ENCODE data around the gene DNAJC11.

Gene DNAJC11

GRCh38 chr1:6614929-6615785, 86.5 kb downstream of the DNAJC11 start:
- Histone ChIP-seq H3K27ac (peak overlapping the region in 10 of 11 experiments; percentile 14 to 65 (median 54); a peak in 17 of 22 replicates), H3K9ac (peak overlapping the region; percentile 73 to 96 (median 82)), H3K4me2 (peak overlapping the region; percentile 80 to 100 (median 96)), H3K4me3 (peak overlapping the region; percentile 93 to 99 (median 98)), H3K4me1 (peaks cover 16 to 26% (median 20%) of the 10 kb centered on the region in 10 experiments), H3K36me3 (peaks cover 32 to 38% (median 36%) of the 10 kb centered on the region in 11 experiments), H3K27me3 (peaks cover 0 to 19% (median 13%) of the 10 kb centered on the region in 11 experiments; a peak in 10 of 22 replicates), H4K20me1 (peaks cover 29 to 51% (median 50%) of the 10 kb centered on the region in 11 experiments), H3K9me3 (replicated peaks in 1 of 11) (no peaks in the 10 kb centered on the region)
- TF ChIP-seq Cebpa-rat (IDR thresholded peaks at IDR 0.05): no peak

GRCh38 chr1:6614019-6614928, 87.3 kb downstream of the DNAJC11 start:
- Histone ChIP-seq H3K36me3 (peaks cover 23 to 29% (median 27%) of the 10 kb centered on the region in 11 experiments), H3K4me2 (peak overlapping the region; percentile 46 to 86 (median 75)), H3K27ac (peak overlapping the region; percentile 46 to 84 (median 76); a peak in 20 of 22 replicates), H3K27me3 (peaks cover 0 to 19% (median 13%) of the 10 kb centered on the region in 11 experiments; a peak in 10 of 22 replicates), H3K9me3 (replicated peaks in 1 of 11) (no peaks in the 10 kb centered on the region), H3K9ac (peak overlapping the region; percentile 79 to 96 (median 87)), H3K4me1 (peaks cover 16 to 26% (median 20%) of the 10 kb centered on the region in 10 experiments), H3K4me3 (peak overlapping the region; percentile 93 to 99 (median 98)), H4K20me1 (peaks cover 23 to 43% (median 42%) of the 10 kb centered on the region in 11 experiments)
- no peak for TF ChIP-seq Cebpa-rat (IDR thresholded peaks at IDR 0.05)

- Histone ChIP-seq H3K27me3 (peaks cover 0 to 19% (median 13%) of the 10 kb centered on the region in 11 experiments; a peak in 10 of 22 replicates), H3K4me3 (peak within 1 kb of the TSS; percentile 93 to 99 (median 98)), H4K20me1 (peaks cover 21 to 35% (median 34%) of the 10 kb centered on the region in 11 experiments), H3K4me1 (peaks cover 16 to 26% (median 20%) of the 10 kb centered on the region in 10 experiments), H3K9ac (peak within 1 kb of the TSS; percentile 81 to 96 (median 87)), H3K9me3 (replicated peaks in 1 of 11) (no peaks in the 10 kb centered on the region), H3K27ac (peak within 1 kb of the TSS; percentile 66 to 84 (median 78)), H3K36me3 (peaks cover 16 to 21% (median 20%) of the 10 kb centered on the region in 11 experiments), H3K4me2 (peak within 1 kb of the TSS; percentile 91 to 99 (median 97))
- no peak for TF ChIP-seq Cebpa-rat (IDR thresholded peaks at IDR 0.05)
These were observed 88.1 kb downstream of the DNAJC11 start, which contains the start of gene PHF13 for GRCh38 chr1:6613361-6614018. PHF13 (plus strand) TSS chr1:6613731; CDS start chr1:6614067, 336 bp downstream.

DNA sequence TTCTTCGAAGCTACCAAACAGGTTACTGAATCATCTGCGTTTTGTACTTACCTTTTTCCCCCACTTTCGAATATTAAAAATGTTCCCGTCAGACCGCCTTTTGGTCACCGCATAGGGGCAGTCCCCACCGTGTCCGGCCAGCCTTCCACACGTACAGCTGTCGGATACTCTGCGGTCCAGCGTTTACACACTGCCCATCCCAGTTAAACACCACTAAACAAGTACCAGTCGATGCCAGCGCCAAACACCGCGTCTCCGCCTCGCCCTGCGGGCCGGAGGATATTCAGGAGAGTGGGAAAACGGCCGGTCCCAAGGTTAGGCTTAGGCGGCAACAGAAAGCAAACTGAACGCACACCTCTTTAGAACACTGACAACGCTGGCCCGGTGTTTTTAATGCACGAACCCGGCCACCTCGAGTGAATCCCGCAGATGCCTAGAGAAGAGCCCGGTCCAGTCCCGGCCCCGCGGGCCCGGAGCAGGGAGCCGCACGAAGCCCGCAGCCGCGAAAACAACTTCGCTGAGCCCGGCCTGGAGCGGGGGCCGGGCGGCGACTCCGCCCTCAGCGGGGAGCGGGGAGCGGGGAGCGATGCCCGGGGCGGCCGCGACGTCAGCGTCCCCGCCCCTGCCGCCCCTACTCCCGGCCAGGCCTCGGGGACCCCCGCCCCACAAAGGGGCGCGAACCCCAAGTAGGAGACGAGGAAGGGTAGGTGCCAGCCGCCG, 88.8 kb downstream of the DNAJC11 start:
- H3K9me3 ChIP-seq (replicated peaks in 1 of 11): no peaks in the 10 kb centered on the region
- no peak for TF ChIP-seq Cebpa-rat (IDR thresholded peaks at IDR 0.05)
- peak overlapping the region; percentile 74 to 87 (median 83) for H3K9ac ChIP-seq
- peaks cover 16 to 26% (median 20%) of the 10 kb centered on the region in 10 experiments for H3K4me1 ChIP-seq
- peaks cover 14 to 28% (median 27%) of the 10 kb centered on the region in 11 experiments for H4K20me1 ChIP-seq
- H3K27me3 ChIP-seq: peaks cover 0 to 19% (median 13%) of the 10 kb centered on the region in 11 experiments; a peak in 10 of 22 replicates
- H3K27ac ChIP-seq: peak overlapping the region; percentile 64 to 79 (median 72)
- H3K36me3 ChIP-seq: peaks cover 9 to 14% (median 13%) of the 10 kb centered on the region in 11 experiments; a peak in 21 of 22 replicates
- H3K4me2 ChIP-seq: peak overlapping the region; percentile 91 to 99 (median 97)
- H3K4me3 ChIP-seq: peak overlapping the region; percentile 80 to 99 (median 96)

DNA sequence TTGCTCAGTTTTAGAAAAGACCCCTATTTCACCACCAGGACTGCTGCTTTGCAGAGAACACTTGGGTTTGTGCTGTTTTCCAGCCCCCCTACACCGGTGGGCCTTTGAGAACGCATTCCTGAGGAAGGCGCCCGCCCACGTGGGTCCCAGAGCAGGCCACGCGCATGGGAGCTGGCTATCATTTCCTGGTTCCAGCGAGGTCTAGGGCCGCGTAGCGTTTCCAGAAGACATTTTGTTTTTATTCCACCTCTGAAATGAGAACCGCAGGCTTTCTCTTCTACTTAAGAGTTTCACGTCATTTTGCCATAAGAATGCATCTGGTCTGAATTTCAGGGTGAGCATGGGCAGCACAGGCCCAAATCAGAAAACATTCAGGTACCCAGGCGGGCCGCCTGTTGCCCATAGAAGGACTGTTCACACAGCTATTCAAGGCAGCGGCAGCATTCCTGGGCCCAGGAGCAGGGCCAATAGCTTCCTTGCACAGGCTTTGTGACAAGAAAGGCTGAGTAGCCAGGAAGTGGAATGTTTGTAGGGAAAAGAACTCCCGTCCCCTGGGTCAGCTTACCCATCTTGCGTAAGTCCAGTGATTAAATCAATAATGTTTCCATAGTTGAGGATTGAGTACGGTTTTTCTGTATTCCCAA, 97.6 kb downstream of the DNAJC11 start:
- H3K9me3 ChIP-seq (replicated peaks in 1 of 11): no peaks in the 10 kb centered on the region
- H3K9ac ChIP-seq: peak overlapping the region; percentile 77 to 90 (median 87)
- peak overlapping the region; percentile 80 to 100 (median 99) for H3K4me2 ChIP-seq
- H3K4me1 ChIP-seq: peaks cover 31 to 57% (median 50%) of the 10 kb centered on the region in 10 experiments
- peaks cover 0 to 5% (median 3%) of the 10 kb centered on the region in 11 experiments; a peak in 15 of 22 replicates for H3K36me3 ChIP-seq
- H3K4me3 ChIP-seq: peak overlapping the region; percentile 70 to 89 (median 79); a peak in 18 of 20 replicates
- H4K20me1 ChIP-seq: peaks cover 18 to 34% (median 32%) of the 10 kb centered on the region in 11 experiments; a peak in 20 of 22 replicates
- peak overlapping the region; percentile 74 to 91 (median 86); a peak in 21 of 22 replicates for H3K27ac ChIP-seq
- no peaks in the 10 kb centered on the region; a peak in 1 of 22 replicates for H3K27me3 ChIP-seq
- TF ChIP-seq Cebpa-rat (IDR thresholded peaks at IDR 0.05): no peak

- Histone ChIP-seq H3K4me2 (peak overlapping the region; percentile 80 to 100 (median 99)), H3K9me3 (replicated peaks in 1 of 11) (no peaks in the 10 kb centered on the region), H3K36me3 (peaks cover under 1 to 12% (median 10%) of the 10 kb centered on the region in 11 experiments; a peak in 20 of 22 replicates), H3K27ac (peak overlapping the region; percentile 74 to 91 (median 86)), H3K27me3 (no peaks in the 10 kb centered on the region; a peak in 1 of 22 replicates), H3K9ac (peak overlapping the region; percentile 77 to 90 (median 87)), H4K20me1 (peaks cover 21 to 41% (median 37%) of the 10 kb centered on the region in 11 experiments; a peak in 20 of 22 replicates), H3K4me3 (peak overlapping the region; percentile 70 to 89 (median 79)), H3K4me1 (peaks cover 38 to 64% (median 57%) of the 10 kb centered on the region in 10 experiments)
- TF ChIP-seq Cebpa-rat (IDR thresholded peaks at IDR 0.05): no peak
These were observed 98.2 kb downstream of the DNAJC11 start for GRCh38 chr1:6603238-6603914.

Measured in BLaER1 treated with 17β-estradiol and CSF1 and Interleukin-3, amounts not matched to agents 10 nM and 100 nM (cell line).